ENCODE results near the gene LILRA2.
"Not testable (repeated sequence)": the region's sequence is repeated elsewhere in the genome, so short reads cannot be mapped to it uniquely, and the experiment has no call there.

The LILRA2 gene

DNA sequence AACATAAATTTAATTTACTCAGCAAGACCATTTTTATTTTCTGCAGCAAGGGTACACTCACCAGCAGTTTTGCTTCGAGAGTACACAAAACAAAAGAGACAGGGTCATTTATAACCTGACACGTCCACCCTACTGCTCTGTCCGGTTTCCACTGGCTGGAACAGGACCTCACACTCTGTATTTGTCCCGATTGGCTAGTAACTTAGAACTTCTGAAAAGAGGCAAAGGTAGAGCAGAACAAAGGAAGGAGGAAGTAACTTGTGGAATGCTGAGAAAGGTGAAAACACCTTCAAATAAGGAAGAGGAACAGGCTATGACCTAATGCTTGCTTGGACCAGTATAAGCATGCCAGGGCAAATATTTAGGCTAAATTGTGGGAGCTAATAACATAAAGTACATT, 54.3 kb downstream of the LILRA2 start:
- H3K4me1 ChIP-seq (ENCODE audit: control insufficient read depth, insufficient read depth, low read length); H3K36me3 ChIP-seq (ENCODE audit: control insufficient read depth, insufficient read depth, low read length); H3K27me3 ChIP-seq (ENCODE audit: control insufficient read depth, insufficient read depth, low read length); H3K4me3 ChIP-seq (ENCODE audit: low read depth, low read length); H3K27ac ChIP-seq (ENCODE audit: low read depth, low read length); H3K9ac ChIP-seq (ENCODE audit: low read length): not testable (repeated sequence)
- peaks cover 36% of the 10 kb centered on the region; the same call in 1 of the 2 replicates for H3K9me3 ChIP-seq (ENCODE audit: control insufficient read depth, insufficient read depth, low read depth, low read length)

DNA sequence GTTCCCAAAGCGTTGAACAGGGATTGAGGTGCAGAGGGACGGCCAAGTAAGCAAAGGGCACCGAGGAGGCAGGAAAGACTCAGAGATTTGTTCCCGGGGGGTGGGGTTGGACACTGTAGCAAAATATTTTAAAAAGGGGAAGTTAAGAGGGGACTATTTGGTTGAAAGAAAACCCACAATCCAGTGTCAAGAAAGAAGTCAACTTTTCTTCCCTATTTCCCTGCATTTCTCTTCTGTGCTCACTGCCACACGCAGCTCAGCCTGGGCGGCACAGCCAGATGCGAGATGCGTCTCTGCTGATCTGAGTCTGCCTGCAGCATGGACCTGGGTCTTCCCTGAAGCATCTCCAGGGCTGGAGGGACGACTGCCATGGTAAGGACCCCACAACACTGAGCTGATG, 56.7 kb downstream of the LILRA2 start, which contains the start of gene LILRB1:
TSS of gene LILRB1 (plus strand) at position 223 of the 400 bp plus-strand sequence. CDS start 590 bp downstream, outside the sequence.
- not testable (repeated sequence) for H3K4me3 ChIP-seq (ENCODE audit: low read depth, low read length); H3K9ac ChIP-seq (ENCODE audit: low read length); H3K36me3 ChIP-seq (ENCODE audit: control insufficient read depth, insufficient read depth, low read length); H3K27me3 ChIP-seq (ENCODE audit: control insufficient read depth, insufficient read depth, low read length); H3K4me1 ChIP-seq (ENCODE audit: control insufficient read depth, insufficient read depth, low read length); H3K27ac ChIP-seq (ENCODE audit: low read depth, low read length)
- peaks cover 39% of the 10 kb centered on the region; the same call in 1 of the 2 replicates for H3K9me3 ChIP-seq (ENCODE audit: control insufficient read depth, insufficient read depth, low read depth, low read length)

DNA sequence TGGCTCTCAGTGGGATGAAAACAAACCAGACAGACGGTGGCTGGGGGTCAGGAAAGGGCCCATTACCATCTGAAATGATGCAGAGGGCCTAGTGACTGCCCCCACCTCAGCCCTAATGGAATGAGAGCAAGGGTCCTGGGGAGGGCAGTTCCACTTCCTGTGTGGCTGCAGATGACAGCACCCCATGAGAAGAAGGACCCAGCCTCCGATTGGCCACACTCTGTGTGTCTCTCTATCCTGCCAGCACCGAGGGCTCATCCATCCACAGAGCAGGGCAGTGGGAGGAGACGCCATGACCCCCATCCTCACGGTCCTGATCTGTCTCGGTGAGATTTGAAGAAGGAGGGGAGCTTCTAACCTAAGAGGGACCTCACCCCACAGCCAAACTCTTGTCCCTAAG, 57.2 kb downstream of the LILRA2 start:
- Histone ChIP-seq H3K27me3 (ENCODE audit: control insufficient read depth, insufficient read depth, low read length) (peaks cover 3% of the 10 kb centered on the region; the same call in 1 of the 2 replicates), H3K4me3 (ENCODE audit: low read depth, low read length) (no peak overlapping the region), H3K36me3 (ENCODE audit: control insufficient read depth, insufficient read depth, low read length) (no peaks in the 10 kb centered on the region), H3K4me1 (ENCODE audit: control insufficient read depth, insufficient read depth, low read length) (0 out of 2 replicates have a peak, but pooled peaks cover 3% of the 10 kb centered on the region), H3K9me3 (ENCODE audit: control insufficient read depth, insufficient read depth, low read depth, low read length) (peaks cover 39% of the 10 kb centered on the region; the same call in 1 of the 2 replicates), H3K27ac (ENCODE audit: low read depth, low read length) (no peak overlapping the region), H3K9ac (ENCODE audit: low read length) (no peak overlapping the region)

DNA sequence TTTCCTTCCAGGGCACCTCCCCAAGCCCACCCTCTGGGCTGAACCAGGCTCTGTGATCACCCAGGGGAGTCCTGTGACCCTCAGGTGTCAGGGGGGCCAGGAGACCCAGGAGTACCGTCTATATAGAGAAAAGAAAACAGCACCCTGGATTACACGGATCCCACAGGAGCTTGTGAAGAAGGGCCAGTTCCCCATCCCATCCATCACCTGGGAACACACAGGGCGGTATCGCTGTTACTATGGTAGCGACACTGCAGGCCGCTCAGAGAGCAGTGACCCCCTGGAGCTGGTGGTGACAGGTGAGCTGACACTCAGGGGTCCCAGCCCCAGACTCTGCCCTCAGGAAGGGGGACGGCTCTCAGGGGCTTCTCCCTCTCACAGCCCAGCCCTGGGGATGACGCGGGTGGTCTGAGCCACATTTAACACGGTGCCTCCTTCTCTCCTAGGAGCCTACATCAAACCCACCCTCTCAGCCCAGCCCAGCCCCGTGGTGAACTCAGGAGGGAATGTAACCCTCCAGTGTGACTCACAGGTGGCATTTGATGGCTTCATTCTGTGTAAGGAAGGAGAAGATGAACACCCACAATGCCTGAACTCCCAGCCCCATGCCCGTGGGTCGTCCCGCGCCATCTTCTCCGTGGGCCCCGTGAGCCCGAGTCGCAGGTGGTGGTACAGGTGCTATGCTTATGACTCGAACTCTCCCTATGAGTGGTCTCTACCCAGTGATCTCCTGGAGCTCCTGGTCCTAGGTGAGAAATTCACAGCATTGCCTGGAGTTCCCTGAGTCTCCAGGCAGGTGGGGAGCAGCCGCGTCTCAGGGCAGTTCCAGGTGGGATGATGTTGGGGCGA, 58.1 kb downstream of the LILRA2 start:
- not testable (repeated sequence) for H3K27me3 ChIP-seq (ENCODE audit: control insufficient read depth, insufficient read depth, low read length); H3K4me1 ChIP-seq (ENCODE audit: control insufficient read depth, insufficient read depth, low read length); H3K27ac ChIP-seq (ENCODE audit: low read depth, low read length); H3K9ac ChIP-seq (ENCODE audit: low read length); H3K4me3 ChIP-seq (ENCODE audit: low read depth, low read length); H3K36me3 ChIP-seq (ENCODE audit: control insufficient read depth, insufficient read depth, low read length)
- peaks cover 37% of the 10 kb centered on the region; the same call in 1 of the 2 replicates for H3K9me3 ChIP-seq (ENCODE audit: control insufficient read depth, insufficient read depth, low read depth, low read length)

DNA sequence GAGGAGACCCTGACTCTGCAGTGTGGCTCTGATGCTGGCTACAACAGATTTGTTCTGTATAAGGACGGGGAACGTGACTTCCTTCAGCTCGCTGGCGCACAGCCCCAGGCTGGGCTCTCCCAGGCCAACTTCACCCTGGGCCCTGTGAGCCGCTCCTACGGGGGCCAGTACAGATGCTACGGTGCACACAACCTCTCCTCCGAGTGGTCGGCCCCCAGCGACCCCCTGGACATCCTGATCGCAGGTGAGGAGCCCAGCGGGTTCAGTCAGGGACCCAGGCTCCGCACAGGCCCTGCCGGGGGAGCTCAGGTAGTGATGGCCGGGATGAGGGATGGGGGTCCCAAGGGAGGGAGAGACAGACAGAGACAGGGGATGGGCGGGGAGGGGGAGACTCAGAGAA, 58.9 kb downstream of the LILRA2 start:
- not testable (repeated sequence) for H3K4me3 ChIP-seq (ENCODE audit: low read depth, low read length); H3K27ac ChIP-seq (ENCODE audit: low read depth, low read length); H3K9ac ChIP-seq (ENCODE audit: low read length); H3K27me3 ChIP-seq (ENCODE audit: control insufficient read depth, insufficient read depth, low read length); H3K36me3 ChIP-seq (ENCODE audit: control insufficient read depth, insufficient read depth, low read length); H3K4me1 ChIP-seq (ENCODE audit: control insufficient read depth, insufficient read depth, low read length)
- H3K9me3 ChIP-seq (ENCODE audit: control insufficient read depth, insufficient read depth, low read depth, low read length): peaks cover 30% of the 10 kb centered on the region; the same call in 1 of the 2 replicates

GRCh38 chr19:54633401-54633800, 59.8 kb downstream of the LILRA2 start:
- Histone ChIP-seq H3K9ac (ENCODE audit: low read length) (no peak overlapping the region), H3K27ac (ENCODE audit: low read depth, low read length) (no peak overlapping the region), H3K27me3 (ENCODE audit: control insufficient read depth, insufficient read depth, low read length) (peaks cover 3% of the 10 kb centered on the region; the same call in 1 of the 2 replicates), H3K4me1 (ENCODE audit: control insufficient read depth, insufficient read depth, low read length) (0 out of 2 replicates have a peak, but pooled peaks cover 3% of the 10 kb centered on the region), H3K4me3 (ENCODE audit: low read depth, low read length) (no peak overlapping the region), H3K36me3 (ENCODE audit: control insufficient read depth, insufficient read depth, low read length) (no peaks in the 10 kb centered on the region), H3K9me3 (ENCODE audit: control insufficient read depth, insufficient read depth, low read depth, low read length) (peaks cover 24% of the 10 kb centered on the region; the same call in 1 of the 2 replicates)

GRCh38 chr19:54636081-54636480, 62.5 kb downstream of the LILRA2 start:
- H3K4me1 ChIP-seq (ENCODE audit: control insufficient read depth, insufficient read depth, low read length); H3K27me3 ChIP-seq (ENCODE audit: control insufficient read depth, insufficient read depth, low read length): not testable (repeated sequence)

DNA sequence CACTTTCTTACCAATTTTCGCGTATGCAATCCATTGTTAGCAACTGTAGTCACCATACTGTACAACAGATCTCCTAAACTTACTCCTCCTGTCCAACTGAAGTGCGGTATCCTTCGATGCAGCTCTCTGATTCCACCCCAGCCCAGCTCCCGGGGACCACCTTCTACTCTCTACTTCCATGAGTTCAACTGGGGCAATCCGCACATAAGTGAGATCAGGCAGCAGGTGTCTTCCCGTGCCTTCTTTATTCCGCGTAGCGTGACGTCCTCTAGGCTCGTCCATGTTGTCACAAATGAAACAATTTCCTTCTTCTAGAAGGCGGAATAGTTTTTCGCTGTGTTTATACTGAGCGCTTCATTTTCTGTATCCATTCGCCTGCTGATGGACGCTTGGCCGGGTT, 65.1 kb downstream of the LILRA2 start:
- H3K4me1 ChIP-seq (ENCODE audit: control insufficient read depth, insufficient read depth, low read length): no peaks in the 10 kb centered on the region
- no peak overlapping the region for H3K4me3 ChIP-seq (ENCODE audit: low read depth, low read length)
- no peaks in the 10 kb centered on the region; the same call in 1 of the 2 replicates for H3K27me3 ChIP-seq (ENCODE audit: control insufficient read depth, insufficient read depth, low read length)
- no peak overlapping the region for H3K27ac ChIP-seq (ENCODE audit: low read depth, low read length)
- H3K36me3 ChIP-seq (ENCODE audit: control insufficient read depth, insufficient read depth, low read length): no peaks in the 10 kb centered on the region
- H3K9ac ChIP-seq (ENCODE audit: low read length): no peak overlapping the region
- peaks cover 4% of the 10 kb centered on the region; the same call in 1 of the 2 replicates for H3K9me3 ChIP-seq (ENCODE audit: control insufficient read depth, insufficient read depth, low read depth, low read length)

More at GRCh38 chr19:54636081-54636480, 62.5 kb downstream of the LILRA2 start:
- H3K36me3 ChIP-seq (ENCODE audit: control insufficient read depth, insufficient read depth, low read length); H3K9ac ChIP-seq (ENCODE audit: low read length); H3K27ac ChIP-seq (ENCODE audit: low read depth, low read length); H3K9me3 ChIP-seq (ENCODE audit: control insufficient read depth, insufficient read depth, low read depth, low read length); H3K4me3 ChIP-seq (ENCODE audit: low read depth, low read length): not testable (repeated sequence)
